ENCODE results near the gene CLDN20. TPM values are rescaled to one million over a fixed set of nuclear protein-coding genes. Genes with fewer than 3 reads are reported as not detected.
A peak's percentile ranks its signal among the peaks of the same experiment; 100 is the strongest.

The CLDN20 gene
- total RNA-seq, 1 donor from 2014 or later = not detected

DNA sequence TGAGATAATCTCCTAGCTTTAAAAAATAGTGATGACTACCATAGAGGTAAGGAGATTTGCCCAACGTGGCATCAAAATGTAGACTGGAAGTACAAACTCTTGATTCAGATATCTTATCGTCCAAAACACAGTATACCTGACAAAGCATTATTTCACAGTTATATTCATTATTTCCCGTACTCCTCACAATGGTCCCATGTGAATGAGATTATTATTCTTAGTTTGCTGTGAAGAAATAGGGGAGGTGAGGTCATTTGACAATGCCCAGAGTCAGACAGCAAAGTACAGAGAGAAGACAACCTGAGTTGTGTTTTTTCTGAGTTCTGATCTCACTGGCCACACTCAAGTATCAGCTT is 51.7 kb downstream of the CLDN20 start:
- Mint-ChIP-seq H3K27ac (ENCODE audit: unreplicated experiment) (no peak overlapping the region), H3K36me3 (ENCODE audit: low read depth) (no peaks in the 10 kb centered on the region), H3K9me3 (no peaks in the 10 kb centered on the region), H3K4me3 (peak overlapping the region; percentile 99), H3K4me1 (peaks cover 34% of the 10 kb centered on the region), H3K27me3 (ENCODE audit: low read depth) (no peaks in the 10 kb centered on the region)
- TF ChIP-seq, protein P1, sequence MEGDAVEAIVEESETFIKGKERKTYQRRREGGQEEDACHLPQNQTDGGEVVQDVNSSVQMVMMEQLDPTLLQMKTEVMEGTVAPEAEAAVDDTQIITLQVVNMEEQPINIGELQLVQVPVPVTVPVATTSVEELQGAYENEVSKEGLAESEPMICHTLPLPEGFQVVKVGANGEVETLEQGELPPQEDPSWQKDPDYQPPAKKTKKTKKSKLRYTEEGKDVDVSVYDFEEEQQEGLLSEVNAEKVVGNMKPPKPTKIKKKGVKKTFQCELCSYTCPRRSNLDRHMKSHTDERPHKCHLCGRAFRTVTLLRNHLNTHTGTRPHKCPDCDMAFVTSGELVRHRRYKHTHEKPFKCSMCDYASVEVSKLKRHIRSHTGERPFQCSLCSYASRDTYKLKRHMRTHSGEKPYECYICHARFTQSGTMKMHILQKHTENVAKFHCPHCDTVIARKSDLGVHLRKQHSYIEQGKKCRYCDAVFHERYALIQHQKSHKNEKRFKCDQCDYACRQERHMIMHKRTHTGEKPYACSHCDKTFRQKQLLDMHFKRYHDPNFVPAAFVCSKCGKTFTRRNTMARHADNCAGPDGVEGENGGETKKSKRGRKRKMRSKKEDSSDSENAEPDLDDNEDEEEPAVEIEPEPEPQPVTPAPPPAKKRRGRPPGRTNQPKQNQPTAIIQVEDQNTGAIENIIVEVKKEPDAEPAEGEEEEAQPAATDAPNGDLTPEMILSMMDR (conservative IDR thresholded peaks at IDR 0.05) = no peak
- DNase-seq (ENCODE audit: low read depth, low spot score) = no peak

DNA sequence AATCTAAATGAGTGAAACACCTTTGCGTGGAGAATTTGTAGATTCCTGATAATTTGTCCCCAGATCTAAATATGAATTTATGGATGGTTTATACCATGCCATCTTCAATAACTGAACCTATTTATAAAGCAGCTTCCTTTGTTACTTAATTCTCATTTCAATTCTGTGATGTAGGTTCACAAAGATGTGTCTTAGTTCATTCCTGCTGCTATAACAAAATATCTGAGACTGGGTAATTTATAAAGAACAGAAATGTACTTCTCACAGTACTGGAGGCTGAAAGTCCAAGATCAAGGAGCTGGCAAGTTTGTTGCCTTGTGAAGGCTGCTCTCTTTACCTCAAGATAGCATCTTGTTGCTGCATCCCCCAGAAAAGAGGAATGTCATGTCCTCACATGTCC is 52.6 kb downstream of the CLDN20 start:
- Mint-ChIP-seq H3K27ac (ENCODE audit: unreplicated experiment) (no peak overlapping the region), H3K4me1 (peaks cover 34% of the 10 kb centered on the region), H3K36me3 (ENCODE audit: low read depth) (no peaks in the 10 kb centered on the region), H3K9me3 (no peaks in the 10 kb centered on the region), H3K27me3 (ENCODE audit: low read depth) (no peaks in the 10 kb centered on the region), H3K4me3 (peak overlapping the region; percentile 21)
- DNase-seq (ENCODE audit: low read depth, low spot score) = no peak
- TF ChIP-seq, protein P1 (conservative IDR thresholded peaks at IDR 0.05) = no peak

DNA sequence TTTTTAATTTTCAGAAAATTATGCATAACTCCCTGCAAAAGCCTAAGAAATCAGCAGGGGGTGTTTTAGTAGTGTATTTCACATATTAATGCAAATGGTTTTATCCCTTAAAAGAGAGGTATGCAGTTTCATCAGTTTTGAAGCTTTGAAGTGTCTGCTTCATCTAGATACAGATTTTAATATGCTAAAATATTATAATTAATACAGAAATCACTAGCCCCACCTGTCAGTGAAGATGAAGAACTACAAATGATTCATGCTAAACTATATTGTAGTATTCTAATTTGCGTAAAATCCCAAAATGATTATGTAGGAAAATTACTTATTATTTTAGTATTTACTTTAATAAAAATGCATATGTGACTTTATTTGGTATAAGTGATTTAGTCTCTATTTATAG is 53.4 kb downstream of the CLDN20 start:
- no peak overlapping the region for H3K4me3 Mint-ChIP-seq
- H3K27ac Mint-ChIP-seq (ENCODE audit: unreplicated experiment) = no peak overlapping the region
- no peaks in the 10 kb centered on the region for H3K27me3 Mint-ChIP-seq (ENCODE audit: low read depth)
- TF ChIP-seq, protein P1 (conservative IDR thresholded peaks at IDR 0.05) = peak; percentile 42
- H3K4me1 Mint-ChIP-seq = peaks cover 29% of the 10 kb centered on the region
- H3K9me3 Mint-ChIP-seq = no peaks in the 10 kb centered on the region
- no peak for DNase-seq (ENCODE audit: low read depth, low spot score)
- H3K36me3 Mint-ChIP-seq (ENCODE audit: low read depth) = no peaks in the 10 kb centered on the region

DNA sequence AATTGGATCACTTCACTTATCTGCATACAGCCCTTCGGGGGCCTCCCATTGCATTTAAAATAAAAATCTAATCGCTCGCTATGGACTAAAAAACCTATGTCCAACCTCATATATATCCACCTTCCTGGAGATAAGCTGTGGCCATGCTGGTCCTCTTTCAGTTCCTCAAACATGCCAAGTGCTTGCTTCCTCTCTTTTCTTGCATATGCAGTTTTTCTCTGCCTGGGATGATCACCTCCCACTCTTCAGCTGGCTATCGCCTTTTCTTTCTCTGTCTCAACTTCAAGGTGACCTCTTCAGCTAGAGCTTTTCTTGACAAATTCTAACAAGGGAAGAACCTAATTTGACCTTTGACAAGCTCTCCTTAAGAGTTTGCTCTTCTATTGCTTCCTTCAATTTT is 56.1 kb downstream of the CLDN20 start:
- H3K36me3 Mint-ChIP-seq (ENCODE audit: low read depth) = no peaks in the 10 kb centered on the region
- no peak overlapping the region for H3K4me3 Mint-ChIP-seq
- TF ChIP-seq, protein P1 (conservative IDR thresholded peaks at IDR 0.05) = no peak
- no peak overlapping the region for H3K27ac Mint-ChIP-seq (ENCODE audit: unreplicated experiment)
- H3K4me1 Mint-ChIP-seq = peaks cover 10% of the 10 kb centered on the region
- no peaks in the 10 kb centered on the region for H3K9me3 Mint-ChIP-seq
- H3K27me3 Mint-ChIP-seq (ENCODE audit: low read depth) = no peaks in the 10 kb centered on the region
- DNase-seq (ENCODE audit: low read depth, low spot score) = no peak

DNA sequence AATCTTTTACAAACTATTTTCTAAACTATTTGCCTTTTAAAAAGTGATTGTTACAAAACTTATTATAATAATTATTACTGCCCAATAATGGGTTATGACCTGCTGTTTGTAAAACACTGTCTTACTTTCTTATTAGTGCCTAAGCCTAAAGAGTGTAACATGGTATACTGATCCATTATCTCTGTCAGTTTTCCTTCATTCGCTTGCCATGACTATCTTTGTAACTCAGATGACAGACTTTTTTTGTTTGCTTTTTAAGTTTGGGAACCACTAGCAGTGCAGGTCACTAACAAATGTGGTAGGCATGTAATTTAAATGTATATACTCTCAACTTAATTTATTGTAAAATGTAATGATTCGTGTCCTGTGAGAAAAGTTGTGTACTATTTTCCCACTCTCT is 60.4 kb downstream of the CLDN20 start:
- no peaks in the 10 kb centered on the region for H3K9me3 Mint-ChIP-seq
- H3K27ac Mint-ChIP-seq (ENCODE audit: unreplicated experiment) = no peak overlapping the region
- H3K4me1 Mint-ChIP-seq = peaks cover 16% of the 10 kb centered on the region
- H3K27me3 Mint-ChIP-seq (ENCODE audit: low read depth) = no peaks in the 10 kb centered on the region
- no peak overlapping the region for H3K4me3 Mint-ChIP-seq
- TF ChIP-seq, protein P1 (conservative IDR thresholded peaks at IDR 0.05) = no peak
- H3K36me3 Mint-ChIP-seq (ENCODE audit: low read depth) = no peaks in the 10 kb centered on the region
- no peak for DNase-seq (ENCODE audit: low read depth, low spot score)

DNA sequence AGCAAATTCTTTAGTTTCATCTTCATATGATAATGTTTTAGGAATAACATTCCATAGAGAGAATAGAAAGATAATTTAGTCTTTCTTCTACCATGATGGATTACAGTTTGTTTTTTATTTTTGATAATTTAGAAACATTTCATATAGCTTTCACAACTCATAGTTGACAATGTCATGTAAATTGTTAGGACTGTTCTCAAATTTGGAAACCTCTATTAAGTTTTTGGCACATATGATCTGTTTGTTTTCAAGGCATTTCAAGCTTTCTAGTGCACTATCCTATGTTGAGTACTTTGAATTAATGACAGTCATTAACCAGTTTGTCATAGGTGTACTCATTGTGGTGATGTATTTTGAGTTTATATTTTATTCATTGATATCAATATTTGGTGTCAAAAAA is 61.2 kb downstream of the CLDN20 start:
- DNase-seq (ENCODE audit: low read depth, low spot score) = no peak
- TF ChIP-seq, protein P1 (conservative IDR thresholded peaks at IDR 0.05) = no peak
- H3K4me1 Mint-ChIP-seq = peaks cover 18% of the 10 kb centered on the region
- no peaks in the 10 kb centered on the region for H3K9me3 Mint-ChIP-seq
- H3K27me3 Mint-ChIP-seq (ENCODE audit: low read depth) = no peaks in the 10 kb centered on the region
- H3K4me3 Mint-ChIP-seq = no peak overlapping the region
- H3K36me3 Mint-ChIP-seq (ENCODE audit: low read depth) = no peaks in the 10 kb centered on the region
- no peak overlapping the region for H3K27ac Mint-ChIP-seq (ENCODE audit: unreplicated experiment)
